SK-N-SH (cell line): ENCODE data around the gene CELSR3. TPM values are rescaled to one million over a fixed set of nuclear protein-coding genes. Genes with fewer than 3 reads are reported as not detected.

Experiments
- CTCF ChIA-PET: fragments of 300-600, 350-600 bp; formaldehyde crosslinking; extraction: SDS; loops from one replicate; lab custom pipeline; 2021; lab: Yijun Ruan, JAX
- POLR2A ChIA-PET: fragments of 350-600 bp; sonication (Branson Sonifier 250); formaldehyde crosslinking; extraction: SDS; loops from one replicate; lab custom pipeline; 2020; ENCODE audit warnings: antibody characterized with exemption, inconsistent platforms; lab: Yijun Ruan, JAX
- DNase-seq: peaks from one replicate; pipeline ENCODE4 v3.0.0; 2012
- H2AFZ ChIP-seq: fragments of 200-600 bp; sonication (generic); 2 replicates; pipeline ENCODE4 v1.8.1; 2016; ENCODE audit warnings: antibody characterized with exemption, mild to moderate bottlenecking, low read depth
- H3F3A ChIP-seq: fragments of 200-600 bp; sonication (generic); replicated peaks from 2 replicates; pipeline ENCODE3; 2016; ENCODE audit warnings: antibody characterized with exemption, mild to moderate bottlenecking; ENCODE audit not compliant: insufficient read depth
- H3K27ac ChIP-seq, 2 experiments: fragments of 200-500 bp in 1 of 2; fragments of 200-600 bp in 1 of 2; sonication (Bioruptor generic) in 1 of 2; sonication (generic), shearing (Covaris generic) in 1 of 2; 2 replicates each; pipeline versions ENCODE4 v1.5.1 to v1.6.1; 2014 to 2016; ENCODE audit warnings: low read depth in 2 of 2, inconsistent platforms in 1 of 2, low read length in 1 of 2, mild to moderate bottlenecking in 1 of 2, mixed read lengths in 1 of 2
- H3K27me3 ChIP-seq: fragments of 200-600 bp; sonication (generic), shearing (Covaris generic); 2 replicates; pipeline ENCODE4 v1.6.1; 2016; ENCODE audit warnings: mixed run types; ENCODE audit not compliant: insufficient read depth
- H3K36me3 ChIP-seq, 2 experiments: fragments of 200-500 bp in 1 of 2; fragments of 200-600 bp in 1 of 2; sonication (Bioruptor generic) in 1 of 2; sonication (generic) in 1 of 2; replicated peaks in 1 of 2; 2 replicates each; pipeline versions ENCODE3 to v1.5.1; 2014 to 2016; ENCODE audit warnings: low read length in 1 of 2, mild to moderate bottlenecking in 1 of 2; ENCODE audit not compliant: insufficient read depth in 2 of 2, control insufficient read depth in 1 of 2
- H3K4me1 ChIP-seq, 2 experiments: fragments of 200-500 bp in 1 of 2; fragments of 200-600 bp in 1 of 2; sonication (Bioruptor generic) in 1 of 2; sonication (generic), shearing (Covaris generic) in 1 of 2; 2 replicates each; pipeline versions ENCODE4 v1.5.1 to v1.6.1; 2014 to 2016; ENCODE audit warnings: low read depth in 1 of 2, low read length in 1 of 2, mixed run types in 1 of 2; ENCODE audit not compliant: insufficient read depth in 2 of 2, control insufficient read depth in 1 of 2
- H3K4me2 ChIP-seq: fragments of 200-600 bp; sonication (generic), shearing (Covaris generic); 2 replicates; pipeline ENCODE4 v1.6.1; 2017; ENCODE audit warnings: mixed run types
- H3K4me3 ChIP-seq, 2 experiments: fragments of 200-500 bp in 1 of 2; fragments of 200-600 bp in 1 of 2; sonication (Bioruptor generic) in 1 of 2; sonication (generic), shearing (Covaris generic) in 1 of 2; 2 replicates each; pipeline versions ENCODE4 v1.5.1 to v1.8.1; 2014 to 2016; ENCODE audit warnings: low read depth in 2 of 2, inconsistent platforms in 1 of 2, low read length in 1 of 2, mild to moderate bottlenecking in 1 of 2, mixed read lengths in 1 of 2, moderate library complexity in 1 of 2
- H3K79me2 ChIP-seq: fragments of 200-600 bp; sonication (generic); 2 replicates; pipeline ENCODE4 v1.8.1; 2017; ENCODE audit warnings: mild to moderate bottlenecking; ENCODE audit not compliant: insufficient read depth
- H3K9ac ChIP-seq: fragments of 200-600 bp; sonication (generic); 2 replicates; pipeline ENCODE4 v1.6.1; 2017; ENCODE audit warnings: mixed run types
- H3K9me2 ChIP-seq: fragments of 200-600 bp; sonication (generic); 2 replicates; pipeline ENCODE4 v1.6.1; 2017; ENCODE audit warnings: mixed run types
- H3K9me3 ChIP-seq: fragments of 200-600 bp; sonication (generic); 2 replicates; pipeline ENCODE4 v1.6.1; 2017; ENCODE audit warnings: mixed run types, mild to moderate bottlenecking, moderate library complexity
- H4K20me1 ChIP-seq: fragments of 200-600 bp; sonication (generic); 2 replicates; pipeline ENCODE4 v1.6.1; 2017; ENCODE audit warnings: mild to moderate bottlenecking, mixed run types; ENCODE audit not compliant: insufficient read depth
- ELF1 ChIP-seq: IDR thresholded peaks from 2 replicates; pipeline ENCODE4 v1.4.0; 2012
- EP300 ChIP-seq, 2 experiments: IDR thresholded peaks; 2 replicates each; pipeline versions ENCODE4 v1.4.0 to v1.6.1; 2012; ENCODE audit warnings: borderline replicate concordance in 1 of 2, low read depth in 1 of 2, low read length in 1 of 2
- EZH2phosphoT487 ChIP-seq: fragments of 200-600 bp; sonication (generic); IDR thresholded peaks from 2 replicates; pipeline ENCODE4 v1.6.1; 2017; ENCODE audit warnings: low read depth, mixed run types, mild to moderate bottlenecking, antibody characterized with exemption, moderate library complexity, borderline replicate concordance
- FOXJ3 ChIP-seq: sonication (generic); formaldehyde crosslinking; IDR thresholded peaks from 2 replicates; pipeline ENCODE4 v1.5.1; 2020; ENCODE audit warnings: mild to moderate bottlenecking, missing genetic modification reagents
- GATA2 ChIP-seq: sonication (generic); formaldehyde crosslinking; IDR thresholded peaks from 2 replicates; pipeline ENCODE4 v1.5.0; 2020; ENCODE audit warnings: mild to moderate bottlenecking, missing genetic modification reagents
- JUND ChIP-seq: IDR thresholded peaks from 2 replicates; pipeline ENCODE4 v1.4.0; 2012
- MEF2A ChIP-seq: IDR thresholded peaks from 2 replicates; pipeline ENCODE4 v1.4.0; 2012; ENCODE audit warnings: low read depth, borderline replicate concordance
- MXI1 ChIP-seq: IDR thresholded peaks from 2 replicates; pipeline ENCODE4 v1.6.1; 2012; ENCODE audit warnings: mild to moderate bottlenecking, low read depth, low read length, improper control_type of control experiment
- NFIC ChIP-seq: IDR thresholded peaks from 2 replicates; pipeline ENCODE4 v1.4.0; 2012; ENCODE audit warnings: borderline replicate concordance
- POLR2AphosphoS5 ChIP-seq: IDR thresholded peaks from 2 replicates; pipeline ENCODE4 v1.6.1; 2012; ENCODE audit warnings: low read depth, low read length
- RCOR1 ChIP-seq: fragments of 150-350 bp; IDR thresholded peaks from 2 replicates; pipeline ENCODE4 v1.6.1; 2017; ENCODE audit warnings: antibody characterized with exemption, low read length
- RFX5 ChIP-seq: IDR thresholded peaks from 2 replicates; pipeline ENCODE4 v1.6.1; 2012; ENCODE audit warnings: mild to moderate bottlenecking, improper control_type of control experiment, low read length
- RXRA ChIP-seq: IDR thresholded peaks from 2 replicates; pipeline ENCODE4 v1.4.0; 2012; ENCODE audit warnings: low read depth, mild to moderate bottlenecking, borderline replicate concordance
- SIN3A ChIP-seq: IDR thresholded peaks from 2 replicates; pipeline ENCODE4 v1.6.1; 2012; ENCODE audit warnings: low read depth, mild to moderate bottlenecking, low read length, moderate library complexity, borderline replicate concordance
- SMC3 ChIP-seq: IDR thresholded peaks from 2 replicates; pipeline ENCODE4 v1.6.1; 2012; ENCODE audit warnings: low read depth, low read length, improper control_type of control experiment
- YY1 ChIP-seq: IDR thresholded peaks from 2 replicates; pipeline ENCODE4 v1.4.0; 2012; ENCODE audit warnings: low read depth, mild to moderate bottlenecking
- ZBTB33 ChIP-seq: IDR thresholded peaks from 2 replicates; pipeline ENCODE4 v1.4.0; 2012; ENCODE audit warnings: low read depth, borderline replicate concordance
- WGBS: methylation state at CpG from one replicate; pipeline ENCODE4 v1.1.6; 2017; ENCODE audit warnings: low lambda C conversion rate; 5-methylcytosine and 5-hydroxymethylcytosine counted together
- polyA plus RNA-seq, 3 experiments: library from polyadenylated mRNA; depleted of rRNA; stranded (reverse); fragments of >200 nt; gene quantifications; 2 replicates each; pipeline ENCODE4 v1.2.3, GENCODE V29; 2012

CELSR3 gene
- polyA plus RNA-seq, 1 of the 3 experiments (the other 2 are of a cell fraction), result 11.7 TPM

- no peaks in the 10 kb centered on the region for H4K20me1 ChIP-seq
- no peaks in the 10 kb centered on the region for H3K27me3 ChIP-seq
- peaks cover 30 to 37% of the 10 kb centered on the region in 2 experiments; a peak in 3 of 4 replicates for H3K4me1 ChIP-seq
- ChIA-PET CTCF (interaction anchor here (1.6 kb wide), 1 partner anchor 39 kb away, joined by 9 read pairs; the partner anchor contains the start of gene SLC26A6), POLR2A (interaction anchor here (0.6 to 1.7 kb wide), 2 partner anchors 65 to 1261 kb away, joined by 3 to 4 read pairs; partner anchors contain the start of gene CELSR3)
- peak overlapping the region; percentile 82; the same call in 1 of the 2 replicates for H3K4me2 ChIP-seq
- DNase-seq, result no peak
- H3K9me2 ChIP-seq, result no peaks in the 10 kb centered on the region
- H3K4me3 ChIP-seq, result no peak overlapping the region
- WGBS, result 90% methylated on average over 5 of the region's 8 CpGs
- TF ChIP-seq EZH2phosphoT487 (no peak), ELF1 (no peak), EP300 (IDR thresholded peaks at IDR 0.05; ENCODE audit: borderline replicate concordance in 1 of 2, low read depth in 1 of 2, low read length in 1 of 2) (no peak), SMC3 (no peak)
- H3K79me2 ChIP-seq, result peaks cover 5% of the 10 kb centered on the region; the same call in 1 of the 2 replicates
- H2AFZ ChIP-seq, result no peak overlapping the region
- peaks cover 9 to 27% of the 10 kb centered on the region in 2 experiments for H3K36me3 ChIP-seq
- no peaks in the 10 kb centered on the region for H3K9me3 ChIP-seq
- peaks cover 45% of the 10 kb centered on the region for H3F3A ChIP-seq
- no peak overlapping the region for H3K9ac ChIP-seq
- H3K27ac ChIP-seq, result peak overlapping the region in 1 of 2 experiments; percentile 96; a peak in 2 of 4 replicates
Observed at GRCh38 chr3:48596676-48597407, 65.8 kb downstream of the CELSR3 start.

- Histone ChIP-seq H3K79me2 (peaks cover 5% of the 10 kb centered on the region; the same call in 1 of the 2 replicates), H3K9ac (no peak overlapping the region), H4K20me1 (no peaks in the 10 kb centered on the region), H3K9me3 (no peaks in the 10 kb centered on the region), H3K4me3 (no peak overlapping the region), H3K4me2 (peak overlapping the region; percentile 82; the same call in 1 of the 2 replicates), H3K27me3 (no peaks in the 10 kb centered on the region), H3K36me3 (peaks cover 5 to 22% of the 10 kb centered on the region in 2 experiments), H3F3A (peaks cover 45% of the 10 kb centered on the region), H3K4me1 (peaks cover 30 to 37% of the 10 kb centered on the region in 2 experiments; a peak in 3 of 4 replicates), H3K9me2 (no peaks in the 10 kb centered on the region), H2AFZ (no peak overlapping the region), H3K27ac (peak overlapping the region in 1 of 2 experiments; percentile 96; a peak in 2 of 4 replicates)
- ChIA-PET CTCF (interaction anchor here (1.6 kb wide), 1 partner anchor 39 kb away, joined by 9 read pairs; the partner anchor contains the start of gene SLC26A6), POLR2A (no interaction called here)
- DNase-seq, result no peak
- TF ChIP-seq MXI1 (no peak), RFX5 (no peak), POLR2AphosphoS5 (no peak), MEF2A (no peak), FOXJ3 (CRISPR knock-in tag) (no peak), JUND (no peak), SMC3 (no peak), EZH2phosphoT487 (no peak), RCOR1 (no peak), SIN3A (no peak), YY1 (no peak), RXRA (no peak), ZBTB33 (no peak), NFIC (no peak), ELF1 (no peak), GATA2 (CRISPR knock-in tag) (no peak)
- WGBS, result 92% methylated on average over 5 of the region's 5 CpGs
Observed at GRCh38 chr3:48596157-48596556, 66.5 kb downstream of the CELSR3 start.
